ENCODE results near the gene MAPKAP1. TPM values are rescaled to one million over a fixed set of nuclear protein-coding genes. Genes with fewer than 3 reads are reported as not detected.

The MAPKAP1 gene
- total and polyA plus RNA-seq, 9 of the 15 experiments (the other 6 are each of a cell fraction or from before 2014, with no cell fraction given): 2.6 to 82.1 (median 61.1) TPM

DNA sequence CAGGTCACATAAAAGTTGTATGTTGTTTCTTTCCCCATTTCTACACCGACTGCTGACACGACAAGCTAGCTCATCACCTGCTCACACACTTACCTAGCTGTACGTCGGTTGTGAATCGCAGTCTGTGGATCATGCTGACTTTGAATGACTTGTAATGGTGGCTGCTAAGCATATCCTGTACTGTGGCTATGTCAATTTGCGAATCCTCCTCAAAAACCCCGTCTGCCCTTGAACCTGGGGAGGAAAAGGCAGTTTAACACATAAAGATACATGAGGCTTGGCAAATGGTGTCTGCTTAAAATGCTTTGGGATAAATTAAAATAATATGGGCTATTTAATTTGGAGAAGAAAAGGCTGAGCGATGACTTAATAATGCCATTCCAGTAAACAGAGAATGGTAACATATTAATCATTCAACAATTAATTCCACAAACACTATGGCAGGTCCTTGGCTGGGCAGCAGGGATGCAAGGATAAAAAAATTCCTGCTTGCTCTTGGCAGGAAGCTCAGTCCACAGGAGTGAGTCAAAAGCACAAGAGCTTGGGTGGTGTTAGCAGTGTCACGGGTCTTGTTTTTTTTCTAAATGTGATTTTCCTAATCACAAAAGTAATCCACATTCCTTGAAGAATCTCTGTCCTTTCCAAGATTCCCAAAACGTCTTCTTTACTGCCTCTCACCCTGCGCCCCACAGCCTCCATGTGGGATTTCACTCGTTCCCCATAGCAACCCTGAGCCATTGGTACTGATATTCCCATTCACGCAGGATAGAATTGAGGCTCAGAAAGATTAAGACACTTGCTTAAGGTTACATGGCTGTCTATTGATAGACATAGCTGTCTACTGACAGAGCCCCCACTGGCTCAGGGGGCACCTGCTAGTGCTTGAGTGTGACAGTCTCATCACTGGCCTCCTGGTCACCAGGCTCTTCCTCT lies 222.4 kb downstream of the MAPKAP1 start:
- in situ Hi-C loops (cut with MboI): no loop called here
- Histone ChIP-seq H3K27me3 (ENCODE audit: control insufficient read depth in 2 of 2, insufficient read depth in 2 of 2, low read length in 2 of 2) (no peaks in the 10 kb centered on the region), H3K27ac (ENCODE audit: extremely low read depth, low read depth, low read length) (no peak overlapping the region), H3K9ac (ENCODE audit: insufficient read depth in 1 of 2, low read depth in 2 of 2, low read length in 2 of 2) (0 out of 4 replicates have a peak overlapping the region, but pooled peaks of 1 of the 2 experiments have one; percentile 29), H4K20me1 (replicated peaks; ENCODE audit: control insufficient read depth, insufficient read depth, low read length) (no peaks in the 10 kb centered on the region; the same call in 1 of the 2 replicates), H3K36me3 (ENCODE audit: control insufficient read depth, insufficient read depth, low read length) (no peaks in the 10 kb centered on the region; the same call in 2 of the 3 replicates), H3K9me1 (ENCODE audit: control insufficient read depth, insufficient read depth, low read length) (no peaks in the 10 kb centered on the region), H3K4me1 (replicated peaks in 1 of 2; ENCODE audit: control insufficient read depth in 2 of 2, insufficient read depth in 2 of 2, low read length in 2 of 2) (peaks cover 0 to 2% of the 10 kb centered on the region in 2 experiments; a peak in 1 of 5 replicates), H3K9me3 (replicated peaks; ENCODE audit: control insufficient read depth, insufficient read depth, low read depth, low read length) (no peaks in the 10 kb centered on the region), H3K79me2 (ENCODE audit: control insufficient read depth, insufficient read depth, low read length) (no peaks in the 10 kb centered on the region), H3K4me3 (no peak overlapping the region), H2AFZ (ENCODE audit: low read depth, low read length) (no peak overlapping the region), H3K4me2 (ENCODE audit: insufficient read depth, low read length) (no peak overlapping the region)
- FAIRE-seq (no peak), DNase-seq (ENCODE audit: extremely low read depth in 1 of 4, low spot score in 3 of 4) (no peak), ATAC-seq (no peak)
- ChIA-PET POLR2A (interaction anchor here (1.1 to 1.4 kb wide), 2 partner anchors 12 to 44 kb away, joined by 3 read pairs; no protein-coding TSS in a partner anchor), CTCF (ENCODE audit: low intra/inter-chr PET ratio) (no interaction called here)
- no TSS peak for BruUV-seq (replicated peaks)
- TF ChIP-seq PHB2 (IDR thresholded peaks at IDR 0.05; ENCODE audit: low read depth) (no peak), NCOA6 (IDR thresholded peaks at IDR 0.05) (no peak), HNRNPLL (IDR thresholded peaks at IDR 0.05; ENCODE audit: low read depth, low read length, poor library complexity, severe bottlenecking) (no peak), CCNT2 (IDR thresholded peaks at IDR 0.05; ENCODE audit: borderline replicate concordance, extremely low read depth, insufficient read length, low read depth, low read length) (no peak), U2AF2 (optimal IDR thresholded peaks at IDR 0.05; ENCODE audit: low read depth, low read length) (no peak), HEY1 (CRISPR knock-in tag; IDR thresholded peaks at IDR 0.05; ENCODE audit: borderline replicate concordance) (no peak), FOXA1 (IDR thresholded peaks at IDR 0.05; ENCODE audit: borderline replicate concordance) (no peak), DIDO1 (tag; IDR thresholded peaks at IDR 0.05; ENCODE audit: low read depth) (no peak), ZNF584 (CRISPR knock-in tag; IDR thresholded peaks at IDR 0.05; ENCODE audit: low read depth) (no peak), ZNF75A (CRISPR knock-in tag; IDR thresholded peaks at IDR 0.05) (no peak), ZNF175 (CRISPR knock-in tag; IDR thresholded peaks at IDR 0.05; ENCODE audit: low read depth) (no peak)
- TF ChIP-seq, protein P1, sequence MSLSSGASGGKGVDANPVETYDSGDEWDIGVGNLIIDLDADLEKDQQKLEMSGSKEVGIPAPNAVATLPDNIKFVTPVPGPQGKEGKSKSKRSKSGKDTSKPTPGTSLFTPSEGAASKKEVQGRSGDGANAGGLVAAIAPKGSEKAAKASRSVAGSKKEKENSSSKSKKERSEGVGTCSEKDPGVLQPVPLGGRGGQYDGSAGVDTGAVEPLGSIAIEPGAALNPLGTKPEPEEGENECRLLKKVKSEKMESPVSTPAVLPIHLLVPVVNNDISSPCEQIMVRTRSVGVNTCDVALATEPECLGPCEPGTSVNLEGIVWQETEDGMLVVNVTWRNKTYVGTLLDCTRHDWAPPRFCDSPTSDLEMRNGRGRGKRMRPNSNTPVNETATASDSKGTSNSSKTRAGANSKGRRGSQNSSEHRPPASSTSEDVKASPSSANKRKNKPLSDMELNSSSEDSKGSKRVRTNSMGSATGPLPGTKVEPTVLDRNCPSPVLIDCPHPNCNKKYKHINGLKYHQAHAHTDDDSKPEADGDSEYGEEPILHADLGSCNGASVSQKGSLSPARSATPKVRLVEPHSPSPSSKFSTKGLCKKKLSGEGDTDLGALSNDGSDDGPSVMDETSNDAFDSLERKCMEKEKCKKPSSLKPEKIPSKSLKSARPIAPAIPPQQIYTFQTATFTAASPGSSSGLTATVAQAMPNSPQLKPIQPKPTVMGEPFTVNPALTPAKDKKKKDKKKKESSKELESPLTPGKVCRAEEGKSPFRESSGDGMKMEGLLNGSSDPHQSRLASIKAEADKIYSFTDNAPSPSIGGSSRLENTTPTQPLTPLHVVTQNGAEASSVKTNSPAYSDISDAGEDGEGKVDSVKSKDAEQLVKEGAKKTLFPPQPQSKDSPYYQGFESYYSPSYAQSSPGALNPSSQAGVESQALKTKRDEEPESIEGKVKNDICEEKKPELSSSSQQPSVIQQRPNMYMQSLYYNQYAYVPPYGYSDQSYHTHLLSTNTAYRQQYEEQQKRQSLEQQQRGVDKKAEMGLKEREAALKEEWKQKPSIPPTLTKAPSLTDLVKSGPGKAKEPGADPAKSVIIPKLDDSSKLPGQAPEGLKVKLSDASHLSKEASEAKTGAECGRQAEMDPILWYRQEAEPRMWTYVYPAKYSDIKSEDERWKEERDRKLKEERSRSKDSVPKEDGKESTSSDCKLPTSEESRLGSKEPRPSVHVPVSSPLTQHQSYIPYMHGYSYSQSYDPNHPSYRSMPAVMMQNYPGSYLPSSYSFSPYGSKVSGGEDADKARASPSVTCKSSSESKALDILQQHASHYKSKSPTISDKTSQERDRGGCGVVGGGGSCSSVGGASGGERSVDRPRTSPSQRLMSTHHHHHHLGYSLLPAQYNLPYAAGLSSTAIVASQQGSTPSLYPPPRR (CRISPR knock-in tag; IDR thresholded peaks at IDR 0.05; ENCODE audit: borderline replicate concordance): no peak
- TF ChIP-seq, protein P2, sequence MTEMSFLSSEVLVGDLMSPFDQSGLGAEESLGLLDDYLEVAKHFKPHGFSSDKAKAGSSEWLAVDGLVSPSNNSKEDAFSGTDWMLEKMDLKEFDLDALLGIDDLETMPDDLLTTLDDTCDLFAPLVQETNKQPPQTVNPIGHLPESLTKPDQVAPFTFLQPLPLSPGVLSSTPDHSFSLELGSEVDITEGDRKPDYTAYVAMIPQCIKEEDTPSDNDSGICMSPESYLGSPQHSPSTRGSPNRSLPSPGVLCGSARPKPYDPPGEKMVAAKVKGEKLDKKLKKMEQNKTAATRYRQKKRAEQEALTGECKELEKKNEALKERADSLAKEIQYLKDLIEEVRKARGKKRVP (CRISPR knock-in tag; IDR thresholded peaks at IDR 0.05): no peak
- intact Hi-C loops (cut with micrococcal nuclease): no loop called here
- 80% methylated on average over 13 of the region's 13 CpGs for WGBS (ENCODE audit: insufficient coverage, low coverage, missing lambda C conversion rate)

All from K562 (cell line).